Mucosa of gallbladder (tissue), 1 donor: ENCODE measurements around the gene LAGE3. TPM values are rescaled to one million over a fixed set of nuclear protein-coding genes. Genes with fewer than 3 reads are reported as not detected.

Source experiments
- DNase-seq: peaks from one replicate; pipeline ENCODE4 v3.0.0-alpha.2; 2020; ENCODE audit warnings: low spot score
- total RNA-seq: library from RNA; stranded (reverse); gene quantifications from one replicate; pipeline ENCODE4 v1.2.1, GENCODE V29; 2021
- donor health status: DM: no; HTN: no; CAD: no.

The LAGE3 gene
- total RNA-seq, 1 donor from 2014 or later, result 26.3 TPM

DNA sequence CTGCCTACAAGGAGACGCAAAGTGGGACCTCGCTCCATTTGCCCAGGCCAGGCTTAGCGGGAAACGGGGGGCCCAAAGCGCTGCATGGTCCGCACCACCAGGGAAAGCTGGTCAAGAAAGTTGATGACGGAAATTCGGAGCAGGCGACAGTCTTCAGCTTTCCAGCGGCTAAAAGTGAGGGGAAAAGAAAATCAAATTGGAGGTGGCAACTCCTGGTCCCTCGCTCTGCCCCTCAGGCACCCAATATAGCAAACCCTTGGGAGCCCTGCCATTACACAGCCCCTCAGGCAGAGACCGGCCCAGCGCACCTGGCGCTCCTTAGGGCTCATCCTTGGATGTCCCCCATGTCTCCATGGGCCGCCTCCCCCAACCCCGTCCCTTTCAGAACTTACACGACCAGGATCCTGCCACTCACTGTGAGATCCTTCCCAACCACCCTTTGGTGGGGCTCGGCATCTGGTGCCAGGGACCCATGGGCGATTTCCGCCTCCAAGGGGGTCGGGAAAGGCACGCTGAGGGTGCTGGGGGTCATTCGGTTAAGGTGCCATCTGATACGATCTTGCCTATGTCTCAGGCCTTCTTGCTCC lies 1.1 kb downstream of the LAGE3 start:
- DNase-seq, result no peak

DNA sequence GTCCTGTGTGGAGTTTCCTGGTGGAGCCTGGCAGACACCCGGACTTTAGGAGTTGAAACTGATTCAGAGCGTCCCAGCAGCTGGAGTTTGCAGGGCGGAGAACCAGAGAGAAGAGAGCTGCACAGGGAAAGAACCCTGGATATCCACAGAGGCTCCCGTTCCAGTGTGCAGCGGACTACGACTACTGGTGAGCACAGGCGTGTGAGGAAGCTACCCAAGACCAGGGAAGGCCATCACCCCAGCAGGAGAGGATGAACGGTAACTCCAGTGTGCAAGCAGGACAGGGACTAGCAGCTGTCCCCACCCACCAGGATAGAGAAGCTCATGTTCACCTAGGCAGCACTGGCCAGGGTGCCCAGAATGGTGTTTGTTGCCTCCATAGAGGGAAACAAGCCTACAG lies 2.3 kb downstream of the LAGE3 start:
- no peak for DNase-seq

DNA sequence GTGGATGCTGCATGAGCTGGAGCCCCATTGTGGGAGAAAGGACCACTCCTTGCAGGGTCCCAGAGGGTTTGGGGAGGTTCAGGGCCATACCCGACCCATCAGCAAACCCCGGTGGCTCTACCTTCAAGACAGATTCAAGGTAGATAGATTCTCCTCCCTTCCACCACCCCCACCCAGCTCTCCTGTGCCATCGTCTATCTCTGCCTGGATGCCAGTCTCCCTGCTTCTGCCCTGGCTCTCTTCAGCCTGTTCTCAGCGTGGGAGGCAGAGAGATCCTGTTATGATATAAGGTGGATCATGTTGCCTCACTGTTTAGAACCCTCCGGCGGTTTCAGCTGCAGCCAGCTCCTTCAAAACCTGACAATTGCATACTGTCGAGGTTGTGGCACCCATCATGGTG lies 5.4 kb downstream of the LAGE3 start:
- no peak for DNase-seq

DNA sequence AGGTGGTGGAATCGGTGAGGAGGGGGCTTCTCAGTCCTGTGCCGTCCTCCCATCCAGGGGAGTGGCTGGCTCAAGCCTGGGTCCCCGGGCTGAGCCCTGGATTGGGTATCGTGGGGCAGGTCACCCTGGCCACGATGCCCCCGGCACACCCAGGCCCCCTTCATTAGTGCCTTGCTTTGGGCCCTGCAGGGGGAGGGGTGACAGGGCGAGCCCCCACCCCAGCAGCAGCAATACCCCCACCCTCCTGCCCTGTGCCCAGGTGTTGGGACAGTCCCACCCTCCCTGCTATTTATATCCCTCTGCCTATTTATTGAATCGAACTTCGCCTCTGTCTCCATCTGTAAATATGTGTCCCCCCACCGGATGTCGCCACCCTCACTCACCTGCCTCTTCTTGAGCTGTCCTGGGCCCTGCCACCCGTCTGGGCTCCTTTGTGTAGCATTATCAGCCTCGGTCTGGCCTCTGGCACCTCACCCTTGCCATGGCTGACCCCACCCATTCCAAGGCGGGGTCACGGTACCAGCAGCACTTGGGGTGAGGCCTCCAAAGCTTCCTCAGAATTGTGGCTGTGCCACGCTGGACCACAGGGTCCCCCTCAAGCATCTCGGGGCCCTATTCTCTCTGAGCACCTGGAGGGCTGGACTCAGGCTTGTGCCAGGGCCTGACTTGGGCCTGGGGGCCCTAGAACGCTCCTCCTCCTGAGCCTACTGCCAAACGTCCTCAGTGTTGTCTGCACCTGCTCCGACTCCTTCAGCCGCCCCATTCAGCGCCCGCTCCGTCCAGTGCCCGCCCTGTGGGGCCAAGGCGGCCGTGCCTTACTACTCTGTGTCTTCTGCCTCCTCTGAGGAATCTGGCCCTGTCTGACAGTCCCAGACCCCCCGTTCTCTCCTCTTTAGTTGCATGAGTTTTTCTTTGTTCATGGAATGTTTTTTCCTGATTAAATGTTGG lies 6.1 kb downstream of the LAGE3 start:
- DNase-seq, result no peak

DNA sequence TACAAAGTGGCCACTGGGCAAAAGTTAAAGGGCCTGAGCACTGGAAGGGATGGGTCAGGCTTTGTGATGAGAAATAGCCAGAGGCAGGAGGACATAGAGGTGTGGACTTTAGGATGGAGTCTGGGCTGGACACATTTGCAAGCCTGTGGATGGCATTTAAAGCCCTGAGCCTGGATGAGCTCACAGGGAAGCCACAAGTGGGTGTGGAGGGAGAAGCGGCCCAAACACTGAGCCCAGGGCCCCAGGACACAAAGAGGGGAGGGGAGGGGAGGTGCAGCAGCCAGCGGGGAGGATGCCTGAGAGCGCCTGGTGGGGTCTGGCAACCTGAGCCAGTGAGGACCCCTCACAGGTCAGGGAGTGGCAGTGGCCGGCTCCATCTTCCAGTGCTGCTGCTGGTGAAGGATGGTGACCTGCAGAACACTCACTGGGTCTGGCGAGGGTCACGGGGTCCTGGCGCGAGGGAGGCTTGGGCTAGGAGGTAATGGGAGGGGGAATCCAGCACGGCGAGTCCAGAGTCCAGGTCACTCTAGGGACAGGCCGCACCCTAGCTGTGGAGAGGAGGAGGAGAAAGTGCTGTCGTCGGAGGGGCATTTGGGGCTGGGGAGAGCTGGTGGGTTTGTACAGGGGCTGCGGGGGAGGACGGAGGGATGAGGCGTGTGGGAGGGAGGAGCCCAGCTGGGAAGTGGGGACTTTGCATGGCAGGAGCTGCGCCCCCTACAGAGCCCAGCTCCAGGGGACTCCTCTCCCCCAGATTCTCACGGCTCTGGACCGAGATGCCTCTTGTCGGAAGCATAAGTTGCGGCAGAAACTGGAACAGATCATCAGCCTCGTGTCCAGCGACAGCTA lies 7.0 kb downstream of the LAGE3 start:
- no peak for DNase-seq

DNA sequence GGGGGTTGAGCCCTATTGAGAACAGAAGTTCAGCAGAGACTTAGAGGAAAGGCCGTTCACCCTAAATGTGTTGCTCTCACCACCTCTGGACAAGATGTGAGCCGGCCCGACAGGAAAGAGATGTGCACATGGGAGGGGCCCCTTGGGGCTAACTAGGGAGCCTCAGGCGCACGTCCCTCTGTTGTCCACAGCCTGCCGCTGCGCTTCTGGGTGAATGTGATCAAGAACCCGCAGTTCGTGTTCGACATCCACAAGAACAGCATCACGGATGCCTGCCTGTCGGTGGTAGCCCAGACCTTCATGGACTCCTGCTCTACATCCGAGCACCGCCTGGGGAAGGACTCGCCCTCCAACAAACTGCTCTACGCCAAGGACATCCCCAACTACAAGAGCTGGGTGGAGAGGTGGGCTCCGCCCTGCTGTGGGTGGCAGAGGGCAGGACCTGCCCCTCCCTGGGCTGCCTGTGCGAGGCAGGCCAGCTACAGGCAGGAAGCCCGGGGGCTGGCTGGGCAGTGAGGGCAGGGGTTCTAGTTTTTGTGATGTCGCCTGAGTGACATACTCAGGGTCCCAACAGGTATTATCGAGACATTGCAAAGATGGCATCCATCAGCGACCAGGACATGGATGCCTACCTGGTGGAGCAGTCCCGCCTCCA lies 8.0 kb downstream of the LAGE3 start:
- DNase-seq, result no peak

DNA sequence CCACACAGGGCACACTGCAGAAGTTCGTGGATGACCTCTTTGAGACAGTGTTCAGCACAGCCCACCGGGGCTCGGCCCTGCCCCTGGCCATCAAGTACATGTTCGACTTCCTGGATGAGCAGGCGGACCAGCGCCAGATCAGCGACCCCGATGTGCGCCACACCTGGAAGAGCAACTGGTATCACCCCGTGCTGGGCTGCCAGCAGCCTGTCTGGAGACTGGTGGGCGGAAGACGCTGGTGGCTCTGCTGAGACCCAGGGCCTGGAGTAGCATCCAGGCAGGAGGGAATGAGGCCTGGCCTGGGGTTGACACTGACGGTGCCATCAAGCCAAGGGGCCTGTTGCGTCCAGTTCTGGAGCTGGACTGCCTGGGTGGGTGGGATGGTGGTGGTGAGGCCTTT lies 8.6 kb downstream of the LAGE3 start:
- no peak for DNase-seq

DNA sequence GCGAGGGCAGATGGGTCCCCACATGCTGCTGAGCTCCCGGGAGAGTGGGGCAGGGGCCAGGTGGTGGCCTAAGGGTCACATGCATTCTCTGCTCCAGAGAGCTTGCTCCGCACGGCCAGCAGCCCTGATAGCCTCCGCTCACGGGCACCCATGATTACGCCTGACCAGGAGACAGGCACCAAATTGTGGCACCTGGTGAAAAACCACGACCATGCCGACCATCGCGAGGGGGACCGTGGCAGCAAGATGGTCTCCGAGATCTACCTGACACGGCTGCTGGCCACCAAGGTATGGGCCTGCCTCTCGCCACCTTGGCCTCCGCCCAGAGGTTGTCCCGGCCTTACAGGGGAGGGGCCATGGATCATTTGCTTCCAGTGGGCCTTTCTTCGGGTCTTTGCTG lies 9.2 kb downstream of the LAGE3 start:
- DNase-seq, result no peak

DNA sequence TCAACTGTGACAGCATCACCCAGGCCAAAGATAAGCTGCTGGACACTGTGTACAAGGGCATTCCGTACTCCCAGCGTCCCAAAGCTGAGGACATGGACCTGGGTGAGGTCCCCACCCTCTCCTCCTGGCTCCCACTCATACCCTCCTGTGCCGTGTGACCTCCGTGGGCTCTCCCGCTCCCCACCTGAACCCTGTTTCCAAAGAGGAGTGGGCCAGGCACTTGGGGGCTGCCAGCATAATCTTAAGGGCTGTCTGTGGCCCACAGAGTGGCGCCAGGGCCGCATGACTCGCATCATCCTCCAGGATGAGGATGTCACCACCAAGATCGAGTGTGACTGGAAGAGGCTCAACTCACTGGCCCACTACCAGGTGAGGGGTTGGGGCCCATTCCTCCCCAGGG lies 10.0 kb downstream of the LAGE3 start:
- DNase-seq, result no peak

DNA sequence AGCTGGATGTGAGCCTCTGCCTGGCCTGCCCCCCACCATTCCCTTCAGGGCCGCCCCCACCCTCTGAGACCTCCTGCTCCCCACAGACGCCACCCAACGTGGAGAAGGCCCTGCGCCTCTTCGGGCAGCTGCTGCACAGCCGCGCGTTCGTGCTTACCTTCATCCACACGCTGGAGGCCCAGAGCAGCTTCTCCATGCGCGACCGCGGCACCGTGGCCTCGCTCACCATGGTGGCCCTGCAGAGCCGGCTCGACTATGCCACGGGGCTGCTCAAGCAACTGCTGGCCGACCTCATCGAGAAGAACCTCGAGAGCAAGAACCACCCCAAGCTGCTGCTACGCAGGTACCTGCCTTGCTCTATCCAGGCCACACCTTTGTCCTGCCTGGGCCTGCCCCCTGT lies 10.9 kb downstream of the LAGE3 start:
- no peak for DNase-seq

DNA sequence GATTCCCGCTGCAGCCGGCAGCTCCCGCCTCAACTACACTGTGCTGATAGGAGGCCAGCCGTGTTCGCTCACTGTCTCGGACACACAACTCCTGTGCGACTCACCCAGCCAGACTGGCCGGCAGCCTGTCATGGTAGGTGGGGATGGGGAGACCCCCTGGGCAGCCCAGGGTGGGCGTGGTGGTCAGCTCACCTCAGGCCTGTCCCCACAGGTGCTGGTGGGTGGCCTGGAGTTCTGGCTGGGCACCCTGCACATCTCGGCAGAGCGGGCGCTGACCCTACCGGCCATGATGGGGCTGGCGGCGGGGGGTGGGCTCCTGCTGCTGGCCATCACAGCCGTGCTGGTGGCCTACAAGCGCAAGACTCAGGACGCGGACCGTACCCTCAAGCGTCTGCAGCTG lies 11.5 kb downstream of the LAGE3 start:
- DNase-seq, result no peak

DNA sequence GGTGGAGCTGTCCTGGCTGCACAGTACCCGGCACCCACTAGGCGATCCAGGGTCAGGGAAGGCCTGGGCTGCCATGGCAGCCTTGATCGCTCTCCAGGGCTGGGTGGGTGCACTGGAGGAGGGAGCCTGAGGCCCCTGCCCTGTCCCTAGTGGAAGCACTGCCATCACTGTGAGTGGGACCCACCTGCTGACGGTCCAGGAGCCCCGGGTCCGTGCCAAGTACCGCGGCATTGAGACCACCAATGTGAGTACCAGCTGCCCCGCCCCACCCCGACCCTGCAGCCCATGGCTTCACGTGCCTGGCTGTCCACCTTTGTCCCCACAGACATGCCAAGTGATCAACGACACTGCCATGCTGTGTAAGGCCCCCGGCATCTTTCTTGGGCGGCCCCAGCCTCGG lies 12.2 kb downstream of the LAGE3 start:
- no peak for DNase-seq

DNA sequence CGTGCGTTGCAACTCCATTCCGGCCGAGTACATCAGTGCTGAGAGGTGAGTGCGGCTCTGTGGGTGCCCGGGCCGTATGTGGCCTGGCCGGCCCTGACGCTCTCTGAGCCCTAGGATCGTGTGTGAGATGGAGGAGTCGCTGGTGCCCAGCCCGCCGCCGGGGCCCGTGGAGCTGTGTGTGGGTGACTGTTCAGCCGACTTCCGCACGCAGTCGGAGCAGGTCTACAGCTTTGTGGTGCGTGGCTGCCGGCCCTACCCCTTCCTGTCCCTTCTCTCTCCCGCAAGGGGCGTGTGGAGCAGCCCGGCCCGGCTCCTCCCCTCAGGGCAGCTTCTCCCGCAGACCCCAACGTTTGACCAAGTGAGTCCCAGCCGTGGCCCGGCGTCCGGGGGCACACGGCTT lies 13.0 kb downstream of the LAGE3 start:
- no peak for DNase-seq

DNA sequence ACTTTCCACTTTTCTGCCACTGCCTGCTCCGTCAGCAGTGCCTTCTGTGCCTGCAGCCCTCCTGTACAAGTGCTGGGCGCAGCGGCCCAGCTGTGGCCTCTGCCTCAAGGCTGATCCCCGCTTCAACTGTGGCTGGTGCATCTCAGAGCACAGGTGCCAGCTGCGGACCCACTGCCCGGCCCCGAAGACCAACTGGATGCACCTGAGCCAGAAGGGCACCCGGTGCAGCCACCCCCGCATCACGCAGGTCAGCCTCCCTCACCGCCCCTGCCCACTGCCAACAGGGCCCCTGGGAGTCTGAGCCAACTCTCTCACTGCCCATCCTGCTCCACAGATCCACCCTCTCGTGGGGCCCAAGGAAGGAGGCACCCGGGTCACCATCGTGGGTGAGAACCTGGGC lies 13.5 kb downstream of the LAGE3 start:
- DNase-seq, result no peak

DNA sequence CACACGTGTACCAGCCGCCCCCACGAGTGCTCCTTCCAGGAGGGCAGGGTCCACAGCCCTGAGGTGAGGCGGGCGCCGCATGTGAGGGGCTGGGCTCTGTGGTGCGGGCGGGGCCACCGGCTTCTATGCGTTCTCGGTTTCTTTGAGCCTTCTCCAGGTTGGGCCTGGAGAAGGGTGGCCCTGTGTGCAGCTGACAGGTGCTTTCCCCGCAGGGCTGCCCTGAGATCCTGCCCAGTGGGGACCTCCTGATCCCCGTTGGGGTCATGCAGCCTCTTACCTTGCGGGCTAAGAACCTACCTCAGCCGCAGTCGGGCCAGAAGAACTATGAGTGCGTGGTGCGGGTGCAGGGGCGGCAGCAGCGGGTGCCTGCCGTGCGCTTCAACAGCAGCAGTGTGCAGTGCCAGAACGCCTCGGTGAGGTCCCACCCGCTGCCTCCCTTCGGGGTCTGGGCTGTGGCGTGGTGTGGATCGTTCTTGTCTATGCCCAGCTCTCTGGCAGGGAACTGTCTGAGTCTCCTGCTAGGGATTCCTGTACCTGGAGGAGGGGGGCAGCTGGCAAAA lies 14.2 kb downstream of the LAGE3 start:
- no peak for DNase-seq

DNA sequence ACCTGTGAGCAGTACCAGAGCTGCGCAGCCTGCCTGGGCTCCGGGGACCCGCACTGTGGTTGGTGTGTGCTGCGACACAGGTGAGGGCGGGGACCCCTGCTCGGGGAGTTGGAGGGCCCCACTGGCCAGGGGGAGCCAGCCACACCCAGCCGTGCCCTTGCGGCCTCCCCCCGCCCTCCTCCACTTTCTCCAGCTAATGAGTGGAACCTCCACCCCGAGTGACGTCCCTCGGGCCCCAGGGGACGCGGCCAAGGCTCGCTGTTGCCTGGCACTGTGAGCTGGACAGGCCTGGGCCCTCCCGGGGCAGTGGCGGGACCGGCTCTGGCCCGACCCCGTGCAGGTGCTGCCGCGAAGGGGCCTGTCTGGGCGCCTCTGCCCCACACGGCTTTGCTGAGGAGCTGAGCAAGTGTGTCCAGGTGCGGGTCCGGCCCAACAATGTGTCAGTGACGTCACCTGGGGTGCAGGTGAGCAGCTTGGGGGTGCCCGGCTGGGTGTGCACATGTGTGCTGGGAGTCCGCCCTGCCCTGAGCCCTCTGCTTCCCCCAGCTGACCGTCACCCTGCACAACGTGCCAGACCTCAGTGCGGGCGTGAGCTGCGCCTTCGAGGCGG lies 15.4 kb downstream of the LAGE3 start:
- DNase-seq, result no peak

DNA sequence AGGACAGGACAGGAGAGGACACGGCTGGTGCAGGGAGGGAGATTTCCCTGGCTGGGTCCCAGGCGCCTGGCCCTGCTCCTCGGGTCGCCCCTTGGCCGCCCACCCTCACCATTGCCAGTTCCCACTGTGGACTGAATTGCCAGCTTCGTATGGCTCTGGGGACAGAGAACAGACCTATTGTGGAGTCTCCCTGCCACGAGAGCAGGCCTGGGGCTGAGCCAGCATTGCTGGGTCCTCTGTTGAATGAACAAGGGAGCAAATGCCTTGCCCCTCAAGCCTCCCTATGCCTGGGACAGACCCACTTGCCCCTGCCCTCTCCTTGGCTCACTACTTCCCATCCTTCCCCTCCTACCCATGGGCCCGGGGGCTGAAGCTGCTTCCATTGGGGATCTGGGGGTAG lies 16.7 kb downstream of the LAGE3 start:
- DNase-seq, result no peak

DNA sequence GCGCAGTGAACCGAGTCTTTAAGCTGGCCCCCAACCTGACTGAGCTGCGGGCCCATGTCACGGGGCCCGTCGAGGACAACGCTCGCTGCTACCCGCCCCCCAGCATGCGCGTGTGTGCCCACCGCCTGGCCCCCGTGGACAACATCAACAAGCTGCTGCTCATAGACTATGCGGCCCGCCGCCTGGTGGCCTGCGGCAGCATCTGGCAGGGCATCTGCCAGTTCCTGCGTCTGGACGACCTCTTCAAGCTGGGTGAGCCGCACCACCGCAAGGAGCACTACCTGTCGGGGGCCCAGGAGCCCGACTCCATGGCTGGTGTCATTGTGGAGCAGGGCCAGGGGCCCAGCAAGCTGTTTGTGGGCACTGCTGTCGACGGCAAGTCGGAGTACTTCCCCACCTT lies 18.8 kb downstream of the LAGE3 start:
- DNase-seq, result no peak

DNA sequence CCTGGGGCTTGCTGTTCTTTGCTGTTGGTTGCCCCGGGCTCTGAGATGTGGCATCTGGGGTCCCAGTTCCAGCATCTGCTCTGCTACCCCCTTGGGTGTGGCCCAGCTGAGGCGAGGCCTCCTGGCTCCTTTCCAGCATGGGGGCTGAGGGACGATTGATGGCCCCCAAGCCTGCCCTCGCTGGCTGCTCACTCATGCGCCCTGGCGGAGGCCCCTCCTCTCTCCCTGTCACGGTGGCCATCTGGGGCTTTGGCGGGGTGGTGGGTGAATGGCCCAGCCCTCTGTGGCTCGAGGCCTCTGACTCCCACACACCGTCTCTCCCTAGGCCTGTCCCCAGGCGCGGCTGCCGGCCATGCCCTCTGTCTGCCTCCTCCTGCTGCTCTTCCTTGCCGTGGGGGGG lies 19.2 kb downstream of the LAGE3 start:
- DNase-seq, result no peak

DNA sequence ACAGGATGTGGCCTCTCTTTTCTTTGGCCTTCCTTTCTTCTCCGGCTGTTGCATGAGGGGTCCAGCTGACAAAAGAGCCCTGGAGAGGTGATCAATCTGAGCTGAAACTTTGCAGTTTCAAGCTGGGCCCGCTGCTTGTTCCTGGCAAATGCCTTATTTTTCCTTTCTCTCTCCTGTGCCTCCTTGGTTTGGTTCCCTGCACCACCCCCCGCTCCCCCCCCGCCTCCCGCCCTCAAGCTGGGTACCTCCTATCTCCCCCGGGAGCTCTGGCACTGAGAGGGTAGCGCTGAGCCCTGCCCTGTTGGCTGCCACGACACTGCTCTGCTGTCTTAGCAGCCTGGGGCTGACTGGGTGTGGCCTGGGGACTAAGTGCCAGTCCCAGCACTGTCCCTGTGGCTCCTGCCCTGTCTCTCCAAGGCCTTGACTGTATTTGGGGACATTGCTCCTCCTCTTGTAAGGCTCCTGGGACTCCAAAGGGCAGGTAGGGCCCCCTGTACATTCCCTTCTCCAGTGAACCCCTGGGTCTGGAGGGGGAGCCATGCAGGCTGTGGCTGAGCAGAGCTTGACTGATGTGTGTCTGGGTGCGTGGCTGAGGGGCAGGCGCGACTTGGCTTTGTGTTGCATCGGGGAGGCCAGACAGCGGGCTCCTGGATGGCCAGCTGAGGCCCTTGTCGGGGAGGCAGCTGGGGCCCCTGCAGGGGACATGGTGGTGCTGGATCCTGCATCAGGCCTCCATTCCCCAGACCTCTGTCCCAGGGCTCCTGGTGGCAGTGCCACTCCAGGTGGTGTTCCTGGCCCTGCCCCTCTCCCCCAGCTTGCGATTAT lies 19.9 kb downstream of the LAGE3 start:
- DNase-seq, result no peak
